ENCODE data around the gene SF3B3.

The SF3B3 gene

GRCh38 chr16:70574595-70575271 lies 51.1 kb downstream of the SF3B3 start:
- H3K4me1 ChIP-seq (ENCODE audit: control insufficient read depth, insufficient read depth, low read length) = no peaks in the 10 kb centered on the region
- H3K9me3 ChIP-seq (ENCODE audit: control insufficient read depth, low read length) = no peaks in the 10 kb centered on the region
- no peaks in the 10 kb centered on the region for H3K27me3 ChIP-seq (ENCODE audit: control insufficient read depth, insufficient read depth, low read length, poor library complexity, severe bottlenecking)
- H3K27ac ChIP-seq (ENCODE audit: insufficient read depth, low read depth, low read length, poor library complexity, severe bottlenecking) = no peak overlapping the region
- WGBS, 2 experiments = 91 to 96% methylated on average over 8 of the region's 8 CpGs
- peaks cover 48% of the 10 kb centered on the region for H3K36me3 ChIP-seq (ENCODE audit: control insufficient read depth, insufficient read depth, low read length)
- H3K4me3 ChIP-seq (ENCODE audit: insufficient read depth, low read depth, low read length) = no peak overlapping the region

DNA sequence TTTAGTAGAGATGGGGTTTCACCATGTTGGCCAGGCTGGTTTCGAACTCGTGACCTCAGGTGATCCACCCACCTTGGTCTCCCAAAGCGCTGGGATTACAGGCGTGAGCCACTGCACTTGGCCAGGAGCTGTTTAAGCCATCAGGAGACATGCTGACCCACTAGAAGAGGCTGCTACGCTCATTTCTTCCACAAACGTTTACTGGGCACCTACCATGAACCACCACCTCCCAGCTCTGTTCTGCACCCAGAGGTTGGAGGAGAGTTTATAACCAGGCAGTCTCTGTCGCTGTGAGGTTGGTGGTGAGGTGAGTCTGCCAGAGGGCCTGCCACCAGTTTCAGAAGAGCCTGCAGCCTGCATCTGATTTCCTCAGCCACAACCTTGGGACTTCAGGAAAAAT lies 51.8 kb downstream of the SF3B3 start:
- H3K36me3 ChIP-seq (ENCODE audit: control insufficient read depth, insufficient read depth, low read length) = peaks cover 43% of the 10 kb centered on the region
- H3K4me1 ChIP-seq (ENCODE audit: control insufficient read depth, insufficient read depth, low read length) = no peaks in the 10 kb centered on the region
- no peaks in the 10 kb centered on the region for H3K27me3 ChIP-seq (ENCODE audit: control insufficient read depth, insufficient read depth, low read length, poor library complexity, severe bottlenecking)
- H3K4me3 ChIP-seq (ENCODE audit: insufficient read depth, low read depth, low read length) = no peak overlapping the region
- WGBS, 2 experiments = 95 to 96% methylated on average over 7 of the region's 7 CpGs
- no peaks in the 10 kb centered on the region for H3K9me3 ChIP-seq (ENCODE audit: control insufficient read depth, low read length)
- H3K27ac ChIP-seq (ENCODE audit: insufficient read depth, low read depth, low read length, poor library complexity, severe bottlenecking) = peak overlapping the region; percentile 44

- no peak overlapping the region for H3K4me3 ChIP-seq (ENCODE audit: insufficient read depth, low read depth, low read length)
- H3K36me3 ChIP-seq (ENCODE audit: control insufficient read depth, insufficient read depth, low read length) = peaks cover 31% of the 10 kb centered on the region
- H3K27ac ChIP-seq (ENCODE audit: insufficient read depth, low read depth, low read length, poor library complexity, severe bottlenecking) = no peak overlapping the region
- no peaks in the 10 kb centered on the region for H3K9me3 ChIP-seq (ENCODE audit: control insufficient read depth, low read length)
- WGBS, 2 experiments = 89% methylated on average over 10 of the region's 10 CpGs
- no peaks in the 10 kb centered on the region for H3K4me1 ChIP-seq (ENCODE audit: control insufficient read depth, insufficient read depth, low read length)
- no peaks in the 10 kb centered on the region for H3K27me3 ChIP-seq (ENCODE audit: control insufficient read depth, insufficient read depth, low read length, poor library complexity, severe bottlenecking)
These were observed 53.0 kb downstream of the SF3B3 start for GRCh38 chr16:70576431-70577255.

DNA sequence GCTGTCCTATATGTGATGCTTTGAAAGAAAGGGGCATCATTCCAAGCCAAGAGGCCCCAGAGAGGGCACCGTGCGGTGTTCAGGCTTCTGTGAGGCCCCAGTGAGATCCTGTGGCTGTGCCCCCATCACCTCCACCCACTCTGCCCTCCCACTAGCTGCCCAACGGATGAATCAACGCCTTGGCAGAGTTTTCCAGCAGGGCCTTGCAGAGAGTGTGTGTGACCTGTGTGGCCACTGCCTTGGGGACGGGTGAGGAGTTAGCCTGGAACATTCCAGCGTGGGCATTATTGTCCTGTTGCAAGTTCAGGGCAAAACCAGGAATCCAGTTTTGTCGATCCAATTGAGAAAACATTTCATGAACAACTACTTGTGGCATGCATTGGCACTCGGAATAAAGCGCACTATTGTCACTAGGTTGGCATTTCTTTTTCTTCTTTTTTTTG lies 53.7 kb downstream of the SF3B3 start:
- no peaks in the 10 kb centered on the region for H3K4me1 ChIP-seq (ENCODE audit: control insufficient read depth, insufficient read depth, low read length)
- H3K9me3 ChIP-seq (ENCODE audit: control insufficient read depth, low read length) = no peaks in the 10 kb centered on the region
- H3K36me3 ChIP-seq (ENCODE audit: control insufficient read depth, insufficient read depth, low read length) = peaks cover 24% of the 10 kb centered on the region
- 85 to 87% methylated on average over 9 of the region's 9 CpGs for WGBS, 2 experiments
- H3K4me3 ChIP-seq (ENCODE audit: insufficient read depth, low read depth, low read length) = no peak overlapping the region
- no peaks in the 10 kb centered on the region for H3K27me3 ChIP-seq (ENCODE audit: control insufficient read depth, insufficient read depth, low read length, poor library complexity, severe bottlenecking)
- no peak overlapping the region for H3K27ac ChIP-seq (ENCODE audit: insufficient read depth, low read depth, low read length, poor library complexity, severe bottlenecking)

GRCh38 chr16:70578035-70578434 lies 54.4 kb downstream of the SF3B3 start:
- no peaks in the 10 kb centered on the region for H3K9me3 ChIP-seq (ENCODE audit: control insufficient read depth, low read length)
- H3K4me3 ChIP-seq (ENCODE audit: insufficient read depth, low read depth, low read length) = no peak overlapping the region
- H3K4me1 ChIP-seq (ENCODE audit: control insufficient read depth, insufficient read depth, low read length) = no peaks in the 10 kb centered on the region
- WGBS, 2 experiments = 83 to 88% methylated on average over 3 of the region's 3 CpGs
- no peak overlapping the region for H3K27ac ChIP-seq (ENCODE audit: insufficient read depth, low read depth, low read length, poor library complexity, severe bottlenecking)
- H3K36me3 ChIP-seq (ENCODE audit: control insufficient read depth, insufficient read depth, low read length) = peaks cover 18% of the 10 kb centered on the region
- no peaks in the 10 kb centered on the region for H3K27me3 ChIP-seq (ENCODE audit: control insufficient read depth, insufficient read depth, low read length, poor library complexity, severe bottlenecking)

DNA sequence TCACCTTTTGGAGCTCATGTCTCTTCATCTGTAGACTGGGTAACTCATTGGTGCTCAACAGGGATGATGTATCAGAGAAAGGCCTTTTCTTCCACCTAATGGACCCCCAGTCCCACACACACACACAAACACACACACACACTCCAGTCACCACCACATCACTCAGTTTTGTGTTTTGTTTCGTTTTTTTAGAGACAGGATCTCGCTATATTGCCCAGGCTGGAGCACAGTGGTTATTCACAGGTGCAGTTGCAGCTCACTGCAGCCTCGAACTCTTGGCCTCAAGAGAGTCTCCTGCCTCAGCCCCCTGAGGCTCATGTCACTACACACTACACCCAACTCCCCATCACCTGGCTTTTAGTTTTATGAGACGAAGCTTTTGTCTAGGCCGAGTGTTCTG lies 55.6 kb downstream of the SF3B3 start:
- H3K4me3 ChIP-seq (ENCODE audit: insufficient read depth, low read depth, low read length) = no peak overlapping the region
- 87 to 95% methylated on average over 5 of the region's 5 CpGs for WGBS, 2 experiments
- H3K9me3 ChIP-seq (ENCODE audit: control insufficient read depth, low read length) = no peaks in the 10 kb centered on the region
- H3K27me3 ChIP-seq (ENCODE audit: control insufficient read depth, insufficient read depth, low read length, poor library complexity, severe bottlenecking) = no peaks in the 10 kb centered on the region
- H3K36me3 ChIP-seq (ENCODE audit: control insufficient read depth, insufficient read depth, low read length) = peaks cover 7% of the 10 kb centered on the region
- no peak overlapping the region for H3K27ac ChIP-seq (ENCODE audit: insufficient read depth, low read depth, low read length, poor library complexity, severe bottlenecking)
- H3K4me1 ChIP-seq (ENCODE audit: control insufficient read depth, insufficient read depth, low read length) = no peaks in the 10 kb centered on the region

DNA sequence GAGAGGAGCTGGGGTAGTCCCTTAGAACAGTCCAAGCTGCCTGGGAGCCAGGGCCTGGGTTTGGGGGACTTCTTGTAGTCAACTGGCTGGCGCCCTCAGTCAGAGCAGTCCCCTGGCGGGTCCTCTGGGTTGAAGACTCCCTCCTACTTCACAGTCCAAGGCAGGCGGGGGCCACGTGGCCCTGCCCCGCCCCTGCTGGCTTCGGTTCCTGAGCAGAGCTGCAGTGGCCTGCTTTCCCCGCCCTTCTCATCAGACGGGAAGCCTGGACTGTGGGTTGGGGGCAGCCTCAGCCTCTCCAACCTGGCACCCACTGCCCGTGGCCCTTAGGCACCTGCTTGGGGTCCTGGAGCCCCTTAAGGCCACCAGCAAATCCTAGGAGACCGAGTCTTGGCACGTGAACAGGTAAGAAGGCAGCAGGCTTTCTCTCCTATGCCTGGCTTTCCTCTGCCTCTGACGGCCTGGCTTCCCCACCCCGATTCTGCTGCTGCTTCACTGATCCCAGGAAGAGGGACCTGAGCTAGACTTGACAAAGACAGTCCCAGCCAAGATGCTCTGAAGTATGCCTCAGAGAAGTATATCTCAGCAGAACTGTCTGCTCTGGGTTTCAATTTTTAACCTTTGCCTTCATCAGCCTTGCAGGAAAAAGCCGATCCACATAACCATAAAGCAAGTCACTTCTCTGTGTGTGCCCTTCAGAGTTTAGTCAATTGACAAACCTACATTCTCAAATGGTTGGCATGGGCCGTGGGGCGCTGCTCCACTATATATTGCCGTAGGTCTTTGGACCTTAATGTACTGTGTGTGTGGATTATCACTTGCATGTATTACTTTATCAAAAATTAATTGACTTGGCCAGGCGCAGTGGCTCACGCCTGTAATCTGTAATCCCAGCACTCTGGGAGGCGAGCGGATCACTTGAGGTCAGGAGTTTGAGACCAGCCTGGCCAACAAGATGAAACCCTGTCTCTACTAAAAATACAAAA lies 56.3 kb downstream of the SF3B3 start:
- 81 to 86% methylated on average over 20 to 21 of the region's 21 CpGs for WGBS, 2 experiments
- no peak overlapping the region for H3K4me3 ChIP-seq (ENCODE audit: insufficient read depth, low read depth, low read length)
- no peaks in the 10 kb centered on the region for H3K9me3 ChIP-seq (ENCODE audit: control insufficient read depth, low read length)
- H3K27me3 ChIP-seq (ENCODE audit: control insufficient read depth, insufficient read depth, low read length, poor library complexity, severe bottlenecking) = no peaks in the 10 kb centered on the region
- H3K27ac ChIP-seq (ENCODE audit: insufficient read depth, low read depth, low read length, poor library complexity, severe bottlenecking) = no peak overlapping the region
- H3K4me1 ChIP-seq (ENCODE audit: control insufficient read depth, insufficient read depth, low read length) = no peaks in the 10 kb centered on the region
- H3K36me3 ChIP-seq (ENCODE audit: control insufficient read depth, insufficient read depth, low read length) = no peaks in the 10 kb centered on the region

GRCh38 chr16:70582280-70582978 lies 58.8 kb downstream of the SF3B3 start:
- Histone ChIP-seq H3K27me3 (ENCODE audit: control insufficient read depth, insufficient read depth, low read length, poor library complexity, severe bottlenecking) (no peaks in the 10 kb centered on the region), H3K9me3 (ENCODE audit: control insufficient read depth, low read length) (no peaks in the 10 kb centered on the region), H3K4me3 (ENCODE audit: insufficient read depth, low read depth, low read length) (no peak overlapping the region), H3K4me1 (ENCODE audit: control insufficient read depth, insufficient read depth, low read length) (no peaks in the 10 kb centered on the region), H3K27ac (ENCODE audit: insufficient read depth, low read depth, low read length, poor library complexity, severe bottlenecking) (no peak overlapping the region), H3K36me3 (ENCODE audit: control insufficient read depth, insufficient read depth, low read length) (no peaks in the 10 kb centered on the region)
- WGBS, 2 experiments = 89 to 91% methylated on average over 11 of the region's 11 CpGs

- WGBS, 2 experiments = 93 to 95% methylated on average over 9 of the region's 9 CpGs
- no peak overlapping the region for H3K27ac ChIP-seq (ENCODE audit: insufficient read depth, low read depth, low read length, poor library complexity, severe bottlenecking)
- H3K4me3 ChIP-seq (ENCODE audit: insufficient read depth, low read depth, low read length) = no peak overlapping the region
- H3K36me3 ChIP-seq (ENCODE audit: control insufficient read depth, insufficient read depth, low read length) = no peaks in the 10 kb centered on the region
- H3K27me3 ChIP-seq (ENCODE audit: control insufficient read depth, insufficient read depth, low read length, poor library complexity, severe bottlenecking) = no peaks in the 10 kb centered on the region
- no peaks in the 10 kb centered on the region for H3K4me1 ChIP-seq (ENCODE audit: control insufficient read depth, insufficient read depth, low read length)
- no peaks in the 10 kb centered on the region for H3K9me3 ChIP-seq (ENCODE audit: control insufficient read depth, low read length)
These were observed 63.1 kb downstream of the SF3B3 start for GRCh38 chr16:70586731-70587130.

All from ectodermal cell (in vitro differentiated cells).